ENCODE data around the gene APOC1. TPM values are rescaled to one million over a fixed set of nuclear protein-coding genes. Genes with fewer than 3 reads are reported as not detected.

APOC1 gene
- total RNA-seq, 2 donors from 2014 or later = 2.7 to 4.6 TPM

Other genes with a start within 250 kb of the APOC1 start
- gene CEACAM19, start 243.1 kb upstream of the APOC1 start, total RNA-seq = 1 to 10 TPM; 2.4 to 6.2 TPM
- not detected for gene CEACAM16, start 215.5 kb upstream of the APOC1 start, total RNA-seq
- gene BCL3, start 165.9 kb upstream of the APOC1 start, total RNA-seq = 10 to 100 TPM; 22.6 to 65.0 TPM
- gene CBLC, start 136.7 kb upstream of the APOC1 start, total RNA-seq = not detected
- 10 to 100 TPM; 76.4 to 76.9 TPM for gene BCAM, start 105.5 kb upstream of the APOC1 start, total RNA-seq
- 10 to 100 TPM; 54.0 to 94.1 TPM for gene NECTIN2, start 68.3 kb upstream of the APOC1 start, total RNA-seq
- gene TOMM40, start 23.4 kb upstream of the APOC1 start, total RNA-seq = 10 to 100 TPM; 43.0 to 63.1 TPM
- gene APOE, start 8.8 kb upstream of the APOC1 start, total RNA-seq = 10 to 100 TPM; 43.5 to 67.4 TPM
- gene APOC4, start 27.6 kb downstream of the APOC1 start, total RNA-seq = not detected
- not detected for gene APOC2, start 31.4 kb downstream of the APOC1 start, total RNA-seq
- gene CLPTM1, start 40.8 kb downstream of the APOC1 start, total RNA-seq = 100 to 1,000 TPM in 1 of 2 donors, 10 to 100 TPM in 1; 90.7 to 107 TPM
- 10 to 100 TPM in 1 of 2 donors, 1 to 10 TPM in 1; 4.4 to 10.7 TPM for gene RELB, start 86.9 kb downstream of the APOC1 start, total RNA-seq
- gene CLASRP, start 124.4 kb downstream of the APOC1 start, total RNA-seq = 10 to 100 TPM; 34.0 to 47.7 TPM
- gene ZNF296, start 161.9 kb downstream of the APOC1 start, total RNA-seq = under 1 TPM; 0.44 to 0.73 TPM
- 10 to 100 TPM; 13.9 to 14.1 TPM for gene GEMIN7, start 164.7 kb downstream of the APOC1 start, total RNA-seq
- gene PPP1R37, start 178.6 kb downstream of the APOC1 start, total RNA-seq = 10 to 100 TPM; 19.4 to 21.4 TPM
- under 1 TPM in 1 of 2 donors, not detected in 1; 0.05 TPM for gene NKPD1, start 246.4 kb downstream of the APOC1 start, total RNA-seq